Measurements from ENCODE around the gene ELOVL2.

Gene ELOVL2

GRCh38 chr6:10949579-10950490 is 94.3 kb downstream of the ELOVL2 start:
- no peak for DNase-seq (ENCODE audit: extremely low spot score, insufficient read length, low read depth)
- FAIRE-seq, result no peak

GRCh38 chr6:10947966-10948365 is 96.1 kb downstream of the ELOVL2 start:
- FAIRE-seq (no peak), DNase-seq (ENCODE audit: extremely low spot score, insufficient read length, low read depth) (no peak)

- FAIRE-seq, result no peak
- no peak for DNase-seq (ENCODE audit: extremely low spot score, insufficient read length, low read depth)
Observed at GRCh38 chr6:10945845-10946244, 98.3 kb downstream of the ELOVL2 start.

DNA sequence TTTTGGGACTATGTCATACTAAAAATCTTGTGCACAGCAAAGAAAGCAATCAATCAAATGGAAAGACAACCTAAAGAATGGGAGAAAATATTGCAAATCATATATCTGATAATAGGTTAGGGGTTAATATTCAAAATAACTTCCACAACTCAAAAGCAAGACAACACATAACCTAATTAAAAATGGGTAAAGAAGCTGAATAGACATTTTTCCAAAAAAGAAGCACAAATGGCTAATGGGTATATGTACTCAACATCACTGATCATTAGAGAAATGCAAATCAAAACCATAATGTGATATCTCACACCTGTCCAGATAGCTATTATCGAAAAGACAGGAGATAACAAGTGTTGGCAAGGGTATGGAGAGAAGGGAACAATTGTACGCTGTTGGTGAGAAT is 104.3 kb downstream of the ELOVL2 start:
- DNase-seq (ENCODE audit: extremely low spot score, insufficient read length, low read depth) (no peak), FAIRE-seq (no peak)

DNA sequence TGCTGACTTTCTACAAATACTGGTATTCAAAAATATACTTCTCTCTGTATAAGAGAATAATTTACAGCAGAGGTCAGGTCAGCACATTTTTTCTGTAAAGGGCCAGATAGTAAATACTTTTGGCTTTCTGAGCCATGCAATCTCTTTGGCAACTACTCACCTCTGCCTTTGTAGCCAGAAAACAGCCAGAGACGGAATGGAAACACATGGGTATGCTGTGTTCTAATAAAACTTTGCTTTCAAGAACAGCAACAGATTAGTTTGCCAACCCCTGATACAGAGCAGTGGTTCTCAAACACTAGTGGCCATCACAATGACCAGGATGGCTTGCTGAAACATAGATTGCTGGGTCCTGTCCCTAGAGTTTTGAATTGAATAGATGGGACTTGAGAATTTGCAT is 111.0 kb downstream of the ELOVL2 start:
- DNase-seq (ENCODE audit: extremely low spot score, insufficient read length, low read depth) (no peak), FAIRE-seq (no peak)

Measured in GM18507 (cell line).